Measurements from ENCODE around the gene FAM20B.
"Not testable (repeated sequence)": the region's sequence is repeated elsewhere in the genome, so short reads cannot be mapped to it uniquely, and the experiment has no call there.

FAM20B gene

DNA sequence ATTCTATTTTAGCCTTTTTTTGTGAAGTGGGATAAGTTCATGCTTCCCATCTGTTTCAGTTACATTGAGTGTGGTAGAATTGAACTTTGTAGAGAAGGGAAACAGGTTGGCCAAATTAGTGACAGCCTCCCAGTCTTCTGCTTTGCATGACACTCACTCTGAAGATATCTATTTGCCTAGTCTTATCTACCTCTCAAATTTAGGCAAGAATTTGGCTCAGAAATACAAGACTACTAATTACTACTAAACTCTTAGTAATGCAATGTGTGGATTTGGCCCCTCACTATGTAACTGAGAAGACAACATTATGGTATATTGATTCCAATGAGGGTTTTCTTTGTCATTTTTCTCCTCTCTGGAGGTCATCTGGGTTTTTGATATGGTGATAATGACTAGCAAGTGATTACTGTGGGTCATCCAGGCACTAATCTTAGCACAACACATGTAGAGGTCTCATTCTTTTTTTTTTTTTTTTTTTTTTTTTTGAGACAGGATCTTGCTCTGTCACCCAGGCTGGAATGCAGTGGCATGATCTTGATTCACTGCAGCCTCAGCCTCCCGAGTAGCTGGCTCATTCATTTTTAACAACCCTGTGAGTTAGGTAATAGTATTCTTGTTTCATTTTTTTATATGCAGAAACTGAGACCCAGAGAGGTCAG, 6.3 kb downstream of the FAM20B start:
- TF ChIP-seq, protein P1, sequence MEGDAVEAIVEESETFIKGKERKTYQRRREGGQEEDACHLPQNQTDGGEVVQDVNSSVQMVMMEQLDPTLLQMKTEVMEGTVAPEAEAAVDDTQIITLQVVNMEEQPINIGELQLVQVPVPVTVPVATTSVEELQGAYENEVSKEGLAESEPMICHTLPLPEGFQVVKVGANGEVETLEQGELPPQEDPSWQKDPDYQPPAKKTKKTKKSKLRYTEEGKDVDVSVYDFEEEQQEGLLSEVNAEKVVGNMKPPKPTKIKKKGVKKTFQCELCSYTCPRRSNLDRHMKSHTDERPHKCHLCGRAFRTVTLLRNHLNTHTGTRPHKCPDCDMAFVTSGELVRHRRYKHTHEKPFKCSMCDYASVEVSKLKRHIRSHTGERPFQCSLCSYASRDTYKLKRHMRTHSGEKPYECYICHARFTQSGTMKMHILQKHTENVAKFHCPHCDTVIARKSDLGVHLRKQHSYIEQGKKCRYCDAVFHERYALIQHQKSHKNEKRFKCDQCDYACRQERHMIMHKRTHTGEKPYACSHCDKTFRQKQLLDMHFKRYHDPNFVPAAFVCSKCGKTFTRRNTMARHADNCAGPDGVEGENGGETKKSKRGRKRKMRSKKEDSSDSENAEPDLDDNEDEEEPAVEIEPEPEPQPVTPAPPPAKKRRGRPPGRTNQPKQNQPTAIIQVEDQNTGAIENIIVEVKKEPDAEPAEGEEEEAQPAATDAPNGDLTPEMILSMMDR (IDR thresholded peaks at IDR 0.05), result no peak
- no peak for TF ChIP-seq ZFX (IDR thresholded peaks at IDR 0.05; ENCODE audit: borderline replicate concordance)
- no peak overlapping the region for H3K27ac ChIP-seq

DNA sequence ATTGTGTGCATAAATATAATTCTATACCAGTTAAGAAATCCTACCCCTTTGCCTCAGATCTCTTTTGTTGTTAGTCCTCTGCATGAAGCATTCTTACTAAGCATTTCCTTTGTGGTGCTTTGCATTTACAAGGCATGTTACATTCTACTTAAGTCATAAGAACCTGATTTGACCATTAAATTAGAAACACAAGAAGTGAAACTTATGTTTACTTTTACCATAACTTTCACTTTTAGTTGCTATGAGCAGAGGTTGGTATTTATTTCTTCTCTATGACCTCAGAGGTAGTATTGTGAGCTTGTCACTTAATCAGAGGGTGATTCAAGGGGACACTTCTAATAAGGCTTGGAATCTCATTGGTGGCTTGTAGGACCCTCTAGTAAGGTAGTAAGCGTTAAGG, 9.0 kb downstream of the FAM20B start:
- TF ChIP-seq, protein P1 (IDR thresholded peaks at IDR 0.05), result no peak
- TF ChIP-seq ZFX (IDR thresholded peaks at IDR 0.05; ENCODE audit: borderline replicate concordance), result no peak
- no peak overlapping the region for H3K27ac ChIP-seq

DNA sequence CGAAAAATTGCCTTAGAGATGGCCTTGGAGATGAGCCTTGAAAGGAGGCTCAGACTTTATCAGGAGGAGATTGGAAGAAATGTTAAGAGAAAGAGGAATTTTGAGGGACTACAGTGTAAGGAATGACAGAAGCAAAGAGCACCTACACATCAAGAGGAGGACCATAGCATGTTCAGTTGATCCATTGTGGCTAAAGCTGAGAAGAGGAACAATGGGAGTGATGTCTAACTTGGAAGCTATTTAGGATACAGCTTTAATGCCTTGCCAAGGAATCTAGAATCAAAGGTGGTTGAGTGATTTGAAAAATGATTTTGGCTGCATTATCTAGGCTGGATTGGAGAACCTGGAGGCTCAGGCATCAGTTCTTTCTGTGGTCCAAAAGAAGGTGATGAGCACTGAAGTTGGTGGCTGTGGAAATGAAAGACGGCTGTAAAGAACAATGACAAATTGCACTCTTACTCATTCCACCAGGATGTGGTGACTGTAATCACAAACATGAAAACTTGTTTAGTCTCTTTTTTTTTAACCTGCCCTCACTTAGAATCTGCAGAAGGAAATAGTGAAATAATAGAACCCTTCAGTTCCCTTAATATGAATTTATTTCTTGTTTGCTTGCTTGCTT, 11.3 kb downstream of the FAM20B start:
- TF ChIP-seq, protein P1 (IDR thresholded peaks at IDR 0.05), result no peak
- TF ChIP-seq ZFX (IDR thresholded peaks at IDR 0.05; ENCODE audit: borderline replicate concordance), result no peak
- no peak overlapping the region for H3K27ac ChIP-seq

GRCh38 chr1:179038528-179039281, 13.0 kb downstream of the FAM20B start:
- H3K27ac ChIP-seq, result no peak overlapping the region
- no peak for TF ChIP-seq ZFX (IDR thresholded peaks at IDR 0.05; ENCODE audit: borderline replicate concordance)
- TF ChIP-seq, protein P1 (IDR thresholded peaks at IDR 0.05), result no peak

GRCh38 chr1:179039502-179040174, 13.9 kb downstream of the FAM20B start:
- not testable (repeated sequence) for H3K27ac ChIP-seq

DNA sequence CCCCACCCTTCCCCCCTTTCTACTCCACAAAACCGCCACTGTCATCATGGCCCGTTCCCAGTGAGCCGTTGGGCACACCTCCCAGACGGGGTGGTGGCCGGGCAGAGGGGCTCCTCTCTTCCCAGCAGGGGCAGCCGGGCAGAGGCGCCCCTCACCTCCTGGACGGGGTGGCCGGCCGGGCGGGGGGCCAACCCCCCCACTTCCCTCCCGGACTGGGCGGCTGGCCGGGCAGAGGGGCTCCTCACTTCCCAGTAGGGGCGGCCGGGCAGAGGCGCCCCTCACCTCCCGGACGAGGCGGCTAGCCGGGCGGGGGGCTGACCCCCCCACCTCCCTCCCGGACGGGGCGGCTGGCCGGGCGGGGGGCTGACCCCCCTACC, 14.5 kb downstream of the FAM20B start:
- not testable (repeated sequence) for H3K27ac ChIP-seq

GRCh38 chr1:179042087-179042486, 16.4 kb downstream of the FAM20B start:
- TF ChIP-seq, protein P1 (IDR thresholded peaks at IDR 0.05), result no peak
- TF ChIP-seq ZFX (IDR thresholded peaks at IDR 0.05; ENCODE audit: borderline replicate concordance), result no peak
- no peak overlapping the region for H3K27ac ChIP-seq

- H3K27ac ChIP-seq, result no peak overlapping the region
- TF ChIP-seq ZFX (IDR thresholded peaks at IDR 0.05; ENCODE audit: borderline replicate concordance), result no peak
- TF ChIP-seq, protein P1 (IDR thresholded peaks at IDR 0.05), result no peak
Measured at GRCh38 chr1:179042700-179043099, 17.0 kb downstream of the FAM20B start.
